WTC11 (cell line): ENCODE results near the gene POLD3. TPM values are rescaled to one million over a fixed set of nuclear protein-coding genes. Genes with fewer than 3 reads are reported as not detected.

Experiments used
- ATAC-seq: fragments of 200-7000 bp; cut with Tn5 transposase; 2 replicates; pipeline ENCODE4 v1.10.0; 2021; ENCODE audit warnings: mild to moderate bottlenecking, moderate library complexity
- CTCF ChIA-PET: fragments of 300-600 bp; sonication (Branson Sonifier 250); formaldehyde crosslinking; loops from one replicate; lab custom pipeline; 2021; ENCODE audit warnings: antibody characterized with exemption; lab: Charles Lee
- POLR2A ChIA-PET: fragments of 350-600 bp; sonication (Branson Sonifier 250); formaldehyde crosslinking; loops from one replicate; lab custom pipeline; 2021; ENCODE audit warnings: antibody characterized with exemption; lab: Charles Lee
- DNase-seq: peaks from one replicate; pipeline ENCODE4 v3.0.0; 2021; ENCODE audit warnings: low spot score
- H3K27ac Mint-ChIP-seq: 2 replicates; pipeline ENCODE4 v1.8.0; 2021; ENCODE audit warnings: mixed read lengths
- H3K27me3 Mint-ChIP-seq: 2 replicates; pipeline ENCODE4 v1.8.0; 2021; ENCODE audit warnings: low read depth, mild to moderate bottlenecking, moderate library complexity, mixed read lengths
- H3K36me3 Mint-ChIP-seq: 2 replicates; pipeline ENCODE4 v1.8.0; 2021; ENCODE audit warnings: mixed read lengths
- H3K4me1 Mint-ChIP-seq: 2 replicates; pipeline ENCODE4 v1.8.0; 2022; ENCODE audit warnings: mixed read lengths
- H3K4me3 Mint-ChIP-seq: 2 replicates; pipeline ENCODE4 v1.8.0; 2021; ENCODE audit warnings: mild to moderate bottlenecking, moderate library complexity, mixed read lengths
- H3K9me3 Mint-ChIP-seq: 2 replicates; pipeline ENCODE4 v1.8.0; 2021; ENCODE audit warnings: mixed read lengths
- ATF2 ChIP-seq: sonication (generic); formaldehyde crosslinking; IDR thresholded peaks from 2 replicates; pipeline ENCODE4 v1.8.1; 2022; ENCODE audit warnings: low read depth, missing genetic modification reagents, borderline replicate concordance
- CBFB ChIP-seq: sonication (generic); formaldehyde crosslinking; IDR thresholded peaks from 2 replicates; pipeline ENCODE4 v1.8.1; 2022; ENCODE audit warnings: mild to moderate bottlenecking, low read depth, missing genetic modification reagents
- CREB1 ChIP-seq: sonication (generic); formaldehyde crosslinking; IDR thresholded peaks from 2 replicates; pipeline ENCODE4 v1.8.0; 2023; ENCODE audit warnings: mild to moderate bottlenecking, missing genetic modification reagents
- CREM ChIP-seq: sonication (generic); formaldehyde crosslinking; IDR thresholded peaks from 2 replicates; pipeline ENCODE4 v1.8.1; 2022; ENCODE audit warnings: mild to moderate bottlenecking, missing genetic modification reagents, moderate library complexity
- CTCF ChIP-seq: fragments of 200-600 bp; IDR thresholded peaks from 2 replicates; pipeline ENCODE4 v1.8.0; 2022; ENCODE audit warnings: antibody characterized with exemption
- E2F4 ChIP-seq: sonication (generic); formaldehyde crosslinking; IDR thresholded peaks from 2 replicates; pipeline ENCODE4 v1.8.1; 2022; ENCODE audit warnings: low read depth, mild to moderate bottlenecking, moderate library complexity, missing genetic modification reagents, borderline replicate concordance
- FOXK1 ChIP-seq: sonication (generic); formaldehyde crosslinking; IDR thresholded peaks from 2 replicates; pipeline ENCODE4 v1.8.0; 2022; ENCODE audit warnings: mild to moderate bottlenecking, moderate library complexity, missing genetic modification reagents
- FOXP1 ChIP-seq: sonication (generic); formaldehyde crosslinking; IDR thresholded peaks from 2 replicates; pipeline ENCODE4 v1.8.0; 2022; ENCODE audit warnings: missing genetic modification reagents, mild to moderate bottlenecking, moderate library complexity, borderline replicate concordance
- GTF2I ChIP-seq: fragments of 250-450 bp; sonication (Bioruptor Pico); conservative IDR thresholded peaks from 2 replicates; pipeline ENCODE4 v1.4.0; 2021; ENCODE audit warnings: mild to moderate bottlenecking
- IRF1 ChIP-seq: sonication (generic); formaldehyde crosslinking; IDR thresholded peaks from 2 replicates; pipeline ENCODE4 v1.8.0; 2023; ENCODE audit warnings: missing genetic modification reagents
- JAZF1 ChIP-seq: fragments of 250-450 bp; sonication (Bioruptor Pico); IDR thresholded peaks from 2 replicates; pipeline ENCODE4 v1.9.0; 2021; ENCODE audit warnings: moderate library complexity, mild to moderate bottlenecking, inconsistent platforms
- MYBL2 ChIP-seq: sonication (generic); formaldehyde crosslinking; IDR thresholded peaks from 2 replicates; pipeline ENCODE4 v1.8.1; 2023; ENCODE audit warnings: mild to moderate bottlenecking, moderate library complexity, missing genetic modification reagents
- NR2C2 ChIP-seq: sonication (generic); formaldehyde crosslinking; IDR thresholded peaks from 2 replicates; pipeline ENCODE4 v1.8.0; 2022; ENCODE audit warnings: mild to moderate bottlenecking, missing genetic modification reagents
- OVOL2 ChIP-seq: fragments of 250-450 bp; sonication (Bioruptor Pico); IDR thresholded peaks from 2 replicates; pipeline ENCODE4 v1.9.0; 2021; ENCODE audit warnings: mild to moderate bottlenecking, borderline replicate concordance
- PRDM15 ChIP-seq: sonication (generic); formaldehyde crosslinking; IDR thresholded peaks from 2 replicates; pipeline ENCODE4 v1.8.0; 2022; ENCODE audit warnings: missing genetic modification reagents
- TCF7 ChIP-seq: sonication (generic); formaldehyde crosslinking; IDR thresholded peaks from 2 replicates; pipeline ENCODE4 v1.8.0; 2022; ENCODE audit warnings: mild to moderate bottlenecking, low read depth, missing genetic modification reagents, moderate library complexity
- TEAD4 ChIP-seq: sonication (generic); formaldehyde crosslinking; IDR thresholded peaks from 2 replicates; pipeline ENCODE4 v1.8.0; 2022; ENCODE audit warnings: mild to moderate bottlenecking, missing genetic modification reagents
- ZBTB21 ChIP-seq: sonication (generic); formaldehyde crosslinking; IDR thresholded peaks from 2 replicates; pipeline ENCODE4 v1.8.1; 2023; ENCODE audit warnings: mild to moderate bottlenecking, missing genetic modification reagents, borderline replicate concordance
- ZNF396 ChIP-seq: fragments of 250-450 bp; sonication (Bioruptor Pico); IDR thresholded peaks from 2 replicates; pipeline ENCODE4 v1.8.0; 2021; ENCODE audit warnings: mild to moderate bottlenecking, moderate library complexity, borderline replicate concordance
- ZNF532 ChIP-seq: fragments of 250-450 bp; sonication (Bioruptor Pico); IDR thresholded peaks from 2 replicates; pipeline ENCODE4 v1.9.0; 2021; ENCODE audit warnings: mild to moderate bottlenecking, borderline replicate concordance
- total RNA-seq: library from RNA; stranded (reverse); gene quantifications from 3 replicates; pipeline ENCODE4 v1.2.3, GENCODE V29; 2021

Gene POLD3
- total RNA-seq, 1 experiment from 2014 or later: 24.1 TPM

- TF ChIP-seq E2F4 (no peak), CREB1 (CRISPR knock-in tag) (no peak), ZNF532 (no peak), ZNF396 (CRISPR knock-in tag) (no peak), ZBTB21 (CRISPR knock-in tag) (no peak), FOXP1 (no peak), CREM (CRISPR knock-in tag) (no peak), CTCF (no peak)
Measured at GRCh38 chr11:74685905-74686304, 93.5 kb downstream of the POLD3 start (continued).

GRCh38 chr11:74686792-74687191 lies 94.4 kb downstream of the POLD3 start:
- no peak for DNase-seq
- Mint-ChIP-seq H3K27ac (no peak overlapping the region; the same call in 1 of the 2 replicates), H3K36me3 (no peaks in the 10 kb centered on the region), H3K4me1 (peaks cover 7% of the 10 kb centered on the region), H3K9me3 (no peaks in the 10 kb centered on the region), H3K4me3 (no peak overlapping the region), H3K27me3 (peaks cover 11% of the 10 kb centered on the region)
- ChIA-PET CTCF (interaction anchor here (1.3 to 14.0 kb wide), 4 partner anchors 9 to 53 kb away, joined by 3 to 134 read pairs (median 6); no protein-coding TSS in a partner anchor), POLR2A (no interaction called here)
- no peak for ATAC-seq
- TF ChIP-seq TCF7 (no peak), NR2C2 (no peak), JAZF1 (CRISPR knock-in tag) (no peak), TEAD4 (CRISPR knock-in tag) (no peak), GTF2I (no peak), PRDM15 (CRISPR knock-in tag) (no peak), ATF2 (CRISPR knock-in tag) (no peak), CTCF (no peak), OVOL2 (CRISPR knock-in tag) (no peak), MYBL2 (no peak), IRF1 (CRISPR knock-in tag) (no peak), FOXK1 (CRISPR knock-in tag) (no peak), CBFB (no peak)
